Measurements from ENCODE around the gene P4HA2. TPM values are rescaled to one million over a fixed set of nuclear protein-coding genes. Genes with fewer than 3 reads are reported as not detected.

Gene P4HA2
- total RNA-seq, 2 experiments from 2014 or later = not detected

- intact Hi-C loops (cut with DNase I, micrococcal nuclease) = no loop called here
- Histone ChIP-seq H3K36me3 (ENCODE audit: insufficient read depth, low read length) (no peaks in the 10 kb centered on the region), H3K4me1 (ENCODE audit: insufficient read depth, low read length) (peaks cover 12% of the 10 kb centered on the region), H3K4me3 (ENCODE audit: low read length) (no peak overlapping the region), H3K9me3 (ENCODE audit: control insufficient read depth in 1 of 2, insufficient read depth in 1 of 2, low read length in 2 of 2) (peaks cover 0 to 11% of the 10 kb centered on the region in 2 experiments), H3K27ac (ENCODE audit: low read depth in 1 of 2, low read length in 2 of 2) (no peak overlapping the region), H3K27me3 (ENCODE audit: control insufficient read depth in 1 of 2, insufficient read depth in 2 of 2, low read length in 2 of 2) (peaks cover 11 to 14% of the 10 kb centered on the region in 2 experiments)
- Mint-ChIP-seq H3K4me3 (peak overlapping the region; percentile 0), H3K27ac (no peak overlapping the region), H3K9me3 (no peaks in the 10 kb centered on the region), H3K4me1 (ENCODE audit: low read depth) (peaks cover 12% of the 10 kb centered on the region), H3K36me3 (ENCODE audit: low read depth) (no peaks in the 10 kb centered on the region), H3K27me3 (peaks cover 36% of the 10 kb centered on the region)
- ChIA-PET POLR2A (no interaction called here), CTCF (no interaction called here)
- no peak for TF ChIP-seq CTCF (IDR thresholded peaks at IDR 0.05)
- no peak for ATAC-seq (ENCODE audit: poor library complexity)
- DNase-seq = peak in 1 of 14 experiments; percentile 8
Observed at GRCh38 chr5:132230871-132231270, 3.2 kb upstream of the P4HA2 start.

GRCh38 chr5:132229236-132229635, 1.6 kb upstream of the P4HA2 start:
- Mint-ChIP-seq H3K9me3 (no peaks in the 10 kb centered on the region), H3K36me3 (ENCODE audit: low read depth) (no peaks in the 10 kb centered on the region), H3K27ac (no peak overlapping the region), H3K27me3 (peaks cover 45% of the 10 kb centered on the region), H3K4me1 (ENCODE audit: low read depth) (peaks cover 21% of the 10 kb centered on the region), H3K4me3 (peak overlapping the region; percentile 40)
- Histone ChIP-seq H3K9me3 (ENCODE audit: control insufficient read depth in 1 of 2, insufficient read depth in 1 of 2, low read length in 2 of 2) (peaks cover 0 to 11% of the 10 kb centered on the region in 2 experiments), H3K27ac (ENCODE audit: low read depth in 1 of 2, low read length in 2 of 2) (no peak overlapping the region), H3K27me3 (ENCODE audit: control insufficient read depth in 1 of 2, insufficient read depth in 2 of 2, low read length in 2 of 2) (peaks cover 11 to 14% of the 10 kb centered on the region in 2 experiments), H3K36me3 (ENCODE audit: insufficient read depth, low read length) (no peaks in the 10 kb centered on the region), H3K4me3 (ENCODE audit: low read length) (no peak overlapping the region), H3K4me1 (ENCODE audit: insufficient read depth, low read length) (peaks cover 12% of the 10 kb centered on the region)
- TF ChIP-seq CTCF (IDR thresholded peaks at IDR 0.05) = no peak
- DNase-seq (no peak), ATAC-seq (ENCODE audit: poor library complexity) (no peak)
- POLR2A ChIA-PET = no interaction called here
- intact Hi-C loops (cut with DNase I, micrococcal nuclease) = no loop called here
- CTCF ChIA-PET = no interaction called here

- ATAC-seq (ENCODE audit: poor library complexity) (no peak), DNase-seq (peak in 1 of 14 experiments; percentile 21)
- CTCF ChIA-PET = no interaction called here
- Histone ChIP-seq H3K27me3 (ENCODE audit: control insufficient read depth in 1 of 2, insufficient read depth in 2 of 2, low read length in 2 of 2) (peaks cover 9 to 14% of the 10 kb centered on the region in 2 experiments), H3K27ac (ENCODE audit: low read depth in 1 of 2, low read length in 2 of 2) (no peak overlapping the region), H3K9me3 (ENCODE audit: control insufficient read depth in 1 of 2, insufficient read depth in 1 of 2, low read length in 2 of 2) (peaks cover 0 to 11% of the 10 kb centered on the region in 2 experiments), H3K4me3 (ENCODE audit: low read length) (no peak overlapping the region), H3K4me1 (ENCODE audit: insufficient read depth, low read length) (peaks cover 12% of the 10 kb centered on the region), H3K36me3 (ENCODE audit: insufficient read depth, low read length) (no peaks in the 10 kb centered on the region)
- no peak for TF ChIP-seq CTCF (IDR thresholded peaks at IDR 0.05)
- POLR2A ChIA-PET = no interaction called here
- Mint-ChIP-seq H3K27me3 (peaks cover 45% of the 10 kb centered on the region), H3K4me1 (ENCODE audit: low read depth) (peaks cover 21% of the 10 kb centered on the region), H3K36me3 (ENCODE audit: low read depth) (no peaks in the 10 kb centered on the region), H3K4me3 (no peak overlapping the region), H3K27ac (no peak overlapping the region), H3K9me3 (no peaks in the 10 kb centered on the region)
- intact Hi-C loops (cut with DNase I, micrococcal nuclease) = no loop called here
Observed at GRCh38 chr5:132228241-132229035, 785 bp upstream of the P4HA2 start.
